Measurements from ENCODE around the gene PPM1N.

- no peak for TF ChIP-seq CTCF (conservative IDR thresholded peaks at IDR 0.05; ENCODE audit: low read depth, low read length)
- no peak for TF ChIP-seq EZH2phosphoT487 (IDR thresholded peaks at IDR 0.05; ENCODE audit: borderline replicate concordance, low read length)
- TF ChIP-seq EZH2 (IDR thresholded peaks at IDR 0.05; ENCODE audit: low read length, unreplicated experiment), result no peak
Measured at GRCh38 chr19:45494261-45494916, 3.9 kb upstream of the PPM1N start.

Measured in PC-3 (cell line).